ENCODE measurements around the gene PAWR.

DNA sequence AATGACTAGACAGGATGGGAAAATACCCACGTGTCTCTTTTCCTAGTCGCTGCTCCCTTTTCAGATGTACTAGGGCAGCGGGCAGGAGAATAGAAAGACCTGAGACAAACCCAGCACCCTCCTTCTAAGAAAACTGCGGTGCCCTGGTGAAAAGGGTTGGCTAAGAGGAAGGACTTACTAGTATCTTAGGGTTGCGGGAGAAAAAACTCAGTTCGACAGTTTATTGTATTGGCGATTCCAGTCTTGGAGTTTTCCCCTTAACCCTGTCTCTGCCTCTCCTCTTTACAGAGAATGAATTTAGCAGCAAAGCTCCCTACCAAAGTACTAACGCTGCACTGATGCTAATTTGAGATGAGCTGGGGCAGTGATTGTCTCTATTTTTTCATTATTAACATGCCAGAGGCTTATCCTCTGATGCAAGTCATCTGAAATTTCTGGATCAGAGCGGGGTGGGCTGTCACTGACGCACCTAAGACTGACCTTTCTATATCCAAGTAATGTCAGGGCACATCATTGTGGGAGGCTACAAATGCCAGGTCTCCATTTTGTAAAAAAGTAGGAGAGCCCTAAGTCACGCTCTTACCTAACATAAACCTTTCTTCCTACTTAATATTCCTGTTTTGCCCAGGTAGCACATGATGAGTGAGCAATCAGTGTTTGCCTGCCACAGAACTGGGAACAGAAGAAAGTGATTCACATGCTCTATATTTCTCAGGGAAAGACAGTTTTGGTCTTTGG lies 916 bp upstream of the PAWR start:
- TF ChIP-seq ZNF217 (CRISPR knock-in tag; IDR thresholded peaks at IDR 0.05) (no peak), GABPA (tag; conservative IDR thresholded peaks at IDR 0.05; ENCODE audit: low read depth) (no peak), ZSCAN32 (CRISPR knock-in tag; IDR thresholded peaks at IDR 0.05) (no peak)

Data from K562 (cell line).